GM13977 (cell line): ENCODE data around the gene ATP10A.

Source experiments
- DNase-seq: peaks from one replicate; pipeline ENCODE4 v3.0.0; 2012; ENCODE audit warnings: low spot score
- CTCF ChIP-seq: IDR thresholded peaks from 2 replicates; pipeline ENCODE4 v1.5.1; 2012; ENCODE audit warnings: mild to moderate bottlenecking, control low read depth; ENCODE audit not compliant: insufficient read depth; ENCODE audit errors: extremely low read depth, missing control alignments
- in situ Hi-C: fragments of 300-500 bp; cut with MboI; formaldehyde crosslinking; loops from one replicate; pipeline ENCODE4 v1.12.0; 2022; ENCODE audit warnings: low sequenced_read_pairs, low pct_unique_long_range_greater_than_20kb, mixed read lengths, inconsistent platforms; ENCODE audit not compliant: unreplicated experiment

Gene ATP10A

GRCh38 chr15:25869701-25870100, 6.6 kb upstream of the ATP10A start:
- no peak for DNase-seq
- no peak for TF ChIP-seq CTCF
- in situ Hi-C loops, result no loop called here

DNA sequence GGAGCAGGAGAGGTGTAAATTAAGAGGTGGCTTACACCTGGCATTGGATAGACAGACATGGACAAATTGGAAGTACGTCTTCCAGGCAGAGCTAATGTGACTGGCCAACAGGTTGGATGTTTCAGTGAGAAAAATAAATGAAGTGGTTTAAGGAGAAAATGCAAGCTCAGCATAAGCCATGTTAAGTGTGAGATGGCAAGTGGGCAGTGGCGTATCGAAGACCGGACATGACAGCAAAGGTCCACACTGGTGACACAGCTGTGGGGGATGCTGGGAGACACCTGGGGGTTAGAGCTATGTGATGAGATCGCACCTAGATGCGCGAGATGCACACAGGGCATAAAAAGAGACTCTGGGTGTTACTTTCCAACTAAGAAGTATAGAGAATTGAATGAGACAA, 3.7 kb upstream of the ATP10A start:
- in situ Hi-C loops, result no loop called here
- DNase-seq, result no peak
- TF ChIP-seq CTCF, result no peak

DNA sequence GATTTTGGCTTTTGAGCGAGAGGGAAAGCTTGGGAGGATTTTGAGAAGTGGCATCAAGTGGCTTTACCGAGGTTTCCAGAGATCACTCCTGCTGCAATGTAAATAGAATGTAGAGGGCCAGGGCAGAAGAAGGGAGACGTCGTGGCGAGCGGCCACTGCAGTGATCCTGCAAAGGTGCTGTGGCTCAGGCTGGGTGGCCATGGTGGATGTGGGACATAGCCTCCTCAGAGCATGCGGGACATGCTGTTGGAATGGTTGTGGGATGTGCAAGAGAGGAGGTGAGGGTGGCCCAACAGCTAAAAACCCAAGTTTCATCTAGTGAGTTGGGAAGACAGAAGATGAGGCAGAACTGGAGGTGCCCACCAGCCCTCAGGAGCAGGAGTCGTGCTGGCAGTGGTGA, 3.1 kb upstream of the ATP10A start:
- in situ Hi-C loops, result no loop called here
- DNase-seq, result no peak
- TF ChIP-seq CTCF, result no peak

DNA sequence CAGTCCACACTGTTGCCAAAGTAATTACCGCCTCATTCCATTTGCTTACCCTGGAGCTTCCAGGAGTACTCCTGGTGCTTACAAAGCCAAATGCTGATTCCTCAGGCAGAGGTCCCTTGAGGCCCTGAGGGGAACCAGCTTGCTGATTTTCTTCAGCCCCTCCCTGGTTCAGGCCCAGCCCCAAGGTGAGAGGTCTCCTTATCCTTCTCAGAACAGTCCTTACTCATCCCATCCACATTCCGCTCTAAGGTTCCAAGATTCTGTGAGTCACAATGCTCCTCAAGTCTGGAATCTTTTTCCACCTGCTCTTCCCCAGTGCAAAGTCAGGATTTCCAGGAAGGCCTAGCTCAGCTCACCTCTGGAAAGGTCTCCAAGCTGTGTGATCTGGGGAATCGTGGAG, 1.8 kb upstream of the ATP10A start:
- no peak for DNase-seq
- TF ChIP-seq CTCF, result no peak
- in situ Hi-C loops, result no loop called here

GRCh38 chr15:25863968-25864580, 947 bp upstream of the ATP10A start:
- no peak for TF ChIP-seq CTCF
- no peak for DNase-seq
- in situ Hi-C loops, result no loop called here

DNA sequence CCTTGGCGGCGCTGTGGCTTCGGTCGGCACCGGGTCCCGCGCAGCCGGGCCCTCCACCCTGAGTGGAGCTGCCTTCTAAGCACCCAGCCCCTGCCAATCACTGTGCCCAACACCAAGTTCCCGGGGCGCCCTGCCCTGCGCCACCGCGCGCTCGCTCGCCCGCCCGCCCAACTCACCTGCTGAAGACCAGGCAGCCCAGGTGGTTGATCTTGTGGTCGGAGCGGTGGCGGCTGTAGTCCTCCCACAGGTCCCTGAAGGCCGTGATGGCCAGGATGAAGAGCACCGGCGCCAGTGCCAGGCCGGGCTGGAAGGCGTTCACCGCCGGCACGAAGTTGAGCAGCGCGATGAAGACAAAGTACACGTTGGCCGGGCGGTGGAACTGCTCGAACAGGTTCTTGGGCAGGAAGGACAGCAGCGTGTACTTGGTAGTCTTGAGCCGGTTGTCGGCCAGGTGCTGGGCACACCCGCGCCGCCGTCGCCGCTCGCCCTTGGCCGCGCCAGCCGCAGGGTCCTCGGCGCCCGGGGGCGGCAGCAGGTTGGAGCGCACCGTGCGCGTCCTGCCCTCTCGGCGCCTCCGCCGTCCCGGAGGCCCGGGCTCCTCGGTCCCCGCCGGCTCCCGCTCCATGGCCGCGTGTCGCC, 536 bp downstream of the ATP10A start:
- in situ Hi-C loops, result no loop called here
- DNase-seq, result no peak
- no peak for TF ChIP-seq CTCF
